Neural progenitor cell (in vitro differentiated cells): ENCODE data around the gene PMIS2.

Experiments
- CTCF ChIP-seq: fragments of 200-600 bp; sonication (generic); IDR thresholded peaks from 2 replicates; pipeline ENCODE4 v1.5.1; 2017; ENCODE audit warnings: antibody characterized with exemption, mild to moderate bottlenecking
- EZH2 ChIP-seq: fragments of 200-600 bp; sonication (generic); IDR thresholded peaks from 2 replicates; pipeline ENCODE4 v1.6.1; 2017; ENCODE audit warnings: antibody characterized with exemption, mild to moderate bottlenecking, moderate library complexity
- EZH2phosphoT487 ChIP-seq: fragments of 200-600 bp; sonication (generic); IDR thresholded peaks from 2 replicates; pipeline ENCODE4 v1.6.1; 2017; ENCODE audit warnings: antibody characterized with exemption

GRCh38 chr19:35560677-35561076, 25.3 kb upstream of the PMIS2 start:
- no peak for TF ChIP-seq CTCF
- no peak for TF ChIP-seq EZH2phosphoT487
- TF ChIP-seq EZH2 = no peak
